CD4-positive, alpha-beta T cell treated with Interleukin-2 at 100 ng/mL for 4 hours (primary cell): Measurements from ENCODE around the gene PSMB1.
"Not testable (repeated sequence)": the region's sequence is repeated elsewhere in the genome, so short reads cannot be mapped to it uniquely, and the experiment has no call there.

ENCODE experiments used
- DNase-seq: peaks from one replicate; pipeline ENCODE4 v3.0.0-alpha.2; 2020; ENCODE audit warnings: low spot score

The PSMB1 gene

GRCh38 chr6:170535004-170535403 is 18.1 kb downstream of the PSMB1 start:
- no peak for DNase-seq

GRCh38 chr6:170533792-170534191 is 19.3 kb downstream of the PSMB1 start:
- DNase-seq, result no peak

- DNase-seq, result no peak
These were observed 20.1 kb downstream of the PSMB1 start for GRCh38 chr6:170532867-170533488.

GRCh38 chr6:170529839-170530469 is 23.2 kb downstream of the PSMB1 start:
- peak; percentile 66 for DNase-seq

GRCh38 chr6:170527995-170528394 is 25.1 kb downstream of the PSMB1 start:
- not testable (repeated sequence) for DNase-seq

GRCh38 chr6:170525795-170526194 is 27.3 kb downstream of the PSMB1 start:
- DNase-seq, result no peak

- no peak for DNase-seq
These were observed 29.0 kb downstream of the PSMB1 start for GRCh38 chr6:170524172-170524502.

GRCh38 chr6:170523256-170524171 is 29.6 kb downstream of the PSMB1 start:
- no peak for DNase-seq

- no peak for DNase-seq
These were observed 30.4 kb downstream of the PSMB1 start for GRCh38 chr6:170522565-170523183.

GRCh38 chr6:170516783-170517616 is 36.1 kb downstream of the PSMB1 start:
- DNase-seq, result peak; percentile 56

- DNase-seq, result no peak
These were observed 38.2 kb downstream of the PSMB1 start for GRCh38 chr6:170514908-170515307.

- DNase-seq, result no peak
These were observed 40.9 kb downstream of the PSMB1 start for GRCh38 chr6:170512249-170512648.

- DNase-seq, result no peak
These were observed 42.5 kb downstream of the PSMB1 start for GRCh38 chr6:170510631-170511030.

- DNase-seq, result no peak
These were observed 43.4 kb downstream of the PSMB1 start for GRCh38 chr6:170509723-170510018.

- not testable (repeated sequence) for DNase-seq
These were observed 44.0 kb downstream of the PSMB1 start for GRCh38 chr6:170508892-170509722.

- not testable (repeated sequence) for DNase-seq
These were observed 44.8 kb downstream of the PSMB1 start for GRCh38 chr6:170508275-170508674.

- not testable (repeated sequence) for DNase-seq
These were observed 45.4 kb downstream of the PSMB1 start for GRCh38 chr6:170507728-170508127.

- DNase-seq, result no peak
These were observed 46.7 kb downstream of the PSMB1 start for GRCh38 chr6:170506446-170506845.

- DNase-seq, result no peak
These were observed 47.8 kb downstream of the PSMB1 start for GRCh38 chr6:170505306-170505705.

GRCh38 chr6:170504479-170504878 is 48.6 kb downstream of the PSMB1 start:
- DNase-seq, result no peak

GRCh38 chr6:170503414-170503761 is 49.7 kb downstream of the PSMB1 start:
- no peak for DNase-seq
